NT2/D1 (cell line): ENCODE data around the gene NKAIN2.

Experiments used
- YY1 ChIP-seq: IDR thresholded peaks from 2 replicates; pipeline ENCODE4 v1.6.1; 2011; ENCODE audit not compliant: insufficient read length, insufficient read depth
- ZNF274 ChIP-seq: IDR thresholded peaks from 2 replicates; pipeline ENCODE4 v1.6.1; 2011; ENCODE audit warnings: mild to moderate bottlenecking, low read depth, low read length

DNA sequence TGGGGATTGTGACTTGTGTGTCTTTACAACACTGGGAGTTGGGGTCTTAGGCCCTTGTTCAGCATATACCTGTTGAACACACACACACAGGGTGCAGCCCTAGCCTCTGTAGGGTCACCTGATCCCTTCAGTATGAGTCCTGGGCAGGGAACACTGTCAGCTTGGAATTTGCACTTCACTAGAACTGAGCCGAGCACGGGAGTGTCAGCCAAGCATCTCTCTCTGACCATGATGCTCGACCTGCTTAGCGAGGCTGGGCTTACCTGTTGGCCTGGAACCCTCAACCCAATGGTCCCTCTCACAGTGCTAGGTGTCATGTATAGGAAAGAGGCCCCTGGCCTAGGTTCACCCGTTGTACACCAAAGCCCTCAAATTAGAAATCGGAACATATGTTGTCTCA, 96.1 kb downstream of the NKAIN2 start:
- no peak for TF ChIP-seq ZNF274
- no peak for TF ChIP-seq YY1
